Body of pancreas (tissue), 4 donors: ENCODE measurements around the gene PHGDH.

Experiments
- CTCF ChIP-seq, 7 experiments: fragments of 450-650 bp in 4 of 7; fragments of 200-600 bp in 3 of 7; sonication (generic) in 3 of 7; IDR thresholded peaks; one replicate each; pipeline ENCODE4 v1.5.1; 2016 to 2019; ENCODE audit warnings: antibody characterized with exemption in 7 of 7
- POLR2A ChIP-seq, 3 donors: fragments of 450-650 bp; IDR thresholded peaks; one replicate each; pipeline ENCODE4 v1.6.1; 2016; ENCODE audit warnings: antibody characterized with exemption in 3 of 3, mild to moderate bottlenecking in 2 of 3

GRCh38 chr1:119689511-119689910 is 22.2 kb upstream of the PHGDH start:
- TF ChIP-seq CTCF (IDR thresholded peaks at IDR 0.05) (no peak), POLR2A (IDR thresholded peaks at IDR 0.05) (no peak)
